ENCODE results near the gene LASP1. TPM values are rescaled to one million over a fixed set of nuclear protein-coding genes. Genes with fewer than 3 reads are reported as not detected.

The LASP1 gene
- total RNA-seq (2021; fragmentation: NEBNext Ultra II Directional; extraction: Animal tissue kit (Norgen Biotek cat#: 25700)) = 170 and 180 TPM in 2 replicates
- polyA plus RNA-seq (2011; rRNA removed) = 114 and 182 TPM in 2 replicates
- polyA plus RNA-seq (2011; cell fraction: cytosol; rRNA removed) = 97.6 TPM
- polyA plus RNA-seq (2011; cell fraction: nucleus; rRNA removed) = 95.0 TPM
- polyA plus RNA-seq (2012, experiment 1 of 2) = 127 to 134 TPM (median 129 TPM) in 4 replicates
- 154 TPM for polyA plus RNA-seq (2012, experiment 2 of 2)
- polyA plus RNA-seq (2013, experiment 1 of 2) = 98.7 TPM
- 97.2 TPM for polyA plus RNA-seq (2013, experiment 2 of 2)
- polyA minus RNA-seq (2011; rRNA and poly(A)+ RNA removed) = 95.4 and 104 TPM in 2 replicates
- 106 TPM for polyA minus RNA-seq (2011; cell fraction: cytosol; rRNA and poly(A)+ RNA removed)
- polyA minus RNA-seq (2011; cell fraction: nucleus; rRNA and poly(A)+ RNA removed) = 55.4 TPM
- long read RNA-seq, experiment 1, full-length matches to known transcripts = 11 of 210 reads
- long read RNA-seq, experiment 1, partial matches to known transcripts = 196 of 210 reads
- long read RNA-seq, experiment 1, other reads (novel, unspliced or antisense) = 3 of 210 reads
- long read RNA-seq, experiment 2, full-length matches to known transcripts = 9 of 73 reads
- long read RNA-seq, experiment 2, partial matches to known transcripts = 0 of 73 reads
- long read RNA-seq, experiment 2, other reads (novel, unspliced or antisense) = 64 of 73 reads

- peak within 1 kb of the TSS; percentile 93 for H2BK5ac ChIP-seq (ENCODE audit: low read depth, low read length)
- FAIRE-seq (no peak), DNase-seq (ENCODE audit: low read depth in 1 of 2, low spot score in 2 of 2) (peak; percentile 44 to 84)
- no peak within 1 kb of the TSS for H2BK20ac ChIP-seq (ENCODE audit: low read length)
- H3K4ac ChIP-seq (replicated peaks; ENCODE audit: insufficient read length, low read depth, low read length) = peak within 1 kb of the TSS; percentile 89
- peak within 1 kb of the TSS; percentile 79 for H4K8ac ChIP-seq (ENCODE audit: extremely low read depth, insufficient read depth, low read length)
- H3K23ac ChIP-seq (ENCODE audit: insufficient read length) = no peak within 1 kb of the TSS
- H3K4me3 ChIP-seq (ENCODE audit: extremely low read depth in 1 of 4, insufficient read depth in 2 of 4, low read depth in 3 of 4, low read length in 4 of 4) = peak within 1 kb of the TSS; percentile 88 to 100 (median 98)
- no peak within 1 kb of the TSS for H2AFZ ChIP-seq (ENCODE audit: low read length)
- peak within 1 kb of the TSS; percentile 81 for H3K56ac ChIP-seq (replicated peaks; ENCODE audit: insufficient read length, low read depth, low read length)
- H3K14ac ChIP-seq (ENCODE audit: insufficient read length) = peak within 1 kb of the TSS; percentile 58
- H3K27me3 ChIP-seq (replicated peaks in 1 of 4; ENCODE audit: control insufficient read depth in 3 of 4, extremely low read depth in 1 of 4, insufficient read depth in 3 of 4, low read length in 3 of 4) = no peaks in the 10 kb centered on the region
- H3K27ac ChIP-seq (ENCODE audit: low read depth, low read length) = peak within 1 kb of the TSS; percentile 81
- H3K79me2 ChIP-seq (ENCODE audit: control insufficient read depth in 1 of 2, insufficient read depth in 2 of 2, low read length in 2 of 2) = peaks cover 30 to 41% of the 10 kb centered on the region in 2 experiments
- H3K79me1 ChIP-seq (ENCODE audit: low read depth, low read length) = peaks cover 22% of the 10 kb centered on the region
- H2BK120ac ChIP-seq (replicated peaks; ENCODE audit: low read depth, low read length) = peak within 1 kb of the TSS; percentile 27
- H4K20me1 ChIP-seq (replicated peaks in 1 of 2; ENCODE audit: control insufficient read depth in 1 of 2, insufficient read depth in 2 of 2, low read length in 2 of 2) = peaks cover 0 to 9% of the 10 kb centered on the region in 2 experiments
- H4K5ac ChIP-seq (ENCODE audit: insufficient read length, low read depth, low read length) = peak within 1 kb of the TSS; percentile 89
- peak within 1 kb of the TSS; percentile 95 to 97 for H3K4me2 ChIP-seq (ENCODE audit: insufficient read depth in 1 of 2, low read depth in 2 of 2, low read length in 2 of 2)
- peak within 1 kb of the TSS; percentile 84 for H3K18ac ChIP-seq (ENCODE audit: extremely low read depth, low read length)
- 0 out of 2 replicates have a peak within 1 kb of the TSS, but pooled peaks have one; percentile 64 for H2BK12ac ChIP-seq (ENCODE audit: low read depth, low read length)
- 1% methylated on average over 32 of the region's 73 CpGs; no CpG with 5 or more reads in 1 of the 2 experiments for WGBS, 2 experiments (ENCODE audit: extremely low coverage in 1 of 2, insufficient coverage in 1 of 2, insufficient read length in 1 of 2, insufficient replicate concordance in 2 of 2, low coverage in 1 of 2, low lambda C conversion rate in 2 of 2, missing lambda C conversion rate in 1 of 2)
- CTCF ChIA-PET (ENCODE audit: partially characterized antibody) = interaction anchor here (0.6 to 1.6 kb wide), 11 partner anchors 13 to 284 kb away, joined by 3 to 6 read pairs (median 3); partner anchors contain the start of gene PSMB3
- H4K91ac ChIP-seq (replicated peaks; ENCODE audit: insufficient read length, low read length) = peak within 1 kb of the TSS; percentile 70
- H3K9me3 ChIP-seq (ENCODE audit: insufficient read depth in 2 of 2, low read depth in 1 of 2, low read length in 1 of 2) = no peaks in the 10 kb centered on the region
- H3K36me3 ChIP-seq (ENCODE audit: control insufficient read depth in 2 of 4, insufficient read depth in 4 of 4, low read length in 3 of 4) = peaks cover 0 to 2% (median 0%) of the 10 kb centered on the region in 4 experiments; a peak in 1 of 8 replicates
- H2AK5ac ChIP-seq (ENCODE audit: low read depth, low read length) = no peak within 1 kb of the TSS; the same call in 1 of the 2 replicates
- H3K9ac ChIP-seq (replicated peaks in 1 of 4; ENCODE audit: extremely low read depth in 1 of 4, low read depth in 3 of 4, low read length in 3 of 4) = peak within 1 kb of the TSS; percentile 62 to 90 (median 86)
- H3K4me1 ChIP-seq (replicated peaks in 1 of 4; ENCODE audit: control insufficient read depth in 3 of 4, insufficient read depth in 4 of 4, low read length in 3 of 4) = peaks cover 0 to 30% (median 17%) of the 10 kb centered on the region in 4 experiments; a peak in 6 of 7 replicates
- H2BK15ac ChIP-seq (ENCODE audit: low read length) = peak within 1 kb of the TSS; percentile 61; the same call in 1 of the 2 replicates
- POLR2A ChIA-PET (ENCODE audit: partially characterized antibody) = interaction anchor here (0.7 to 24.3 kb wide), 19 partner anchors 11 to 284 kb away, joined by 3 to 468 read pairs (median 4); partner anchors contain the start of genes CWC25, LASP1NB, PIP4K2B and PSMB3
- peaks cover 17% of the 10 kb centered on the region for H3K23me2 ChIP-seq (ENCODE audit: low read depth, low read length)
- peak; percentile 98 for TF ChIP-seq ASH2L (IDR thresholded peaks at IDR 0.05; ENCODE audit: low read length)
- peak; percentile 91 for TF ChIP-seq TBP (IDR thresholded peaks at IDR 0.05; ENCODE audit: low read depth, low read length)
- TF ChIP-seq POLR2AphosphoS5 (IDR thresholded peaks at IDR 0.05; ENCODE audit: low read depth, low read length) = peak; percentile 74
- no peak for TF ChIP-seq SIX5 (IDR thresholded peaks at IDR 0.05; ENCODE audit: low read depth, low read length)
- TF ChIP-seq EGR1 (IDR thresholded peaks at IDR 0.05; ENCODE audit: borderline replicate concordance, low read depth, low read length) = peak; percentile 84; the same call in 1 of the 2 replicates
- peak; percentile 99 for TF ChIP-seq RBBP5 (IDR thresholded peaks at IDR 0.05; ENCODE audit: borderline replicate concordance, low read depth, low read length)
- peak; percentile 77 for TF ChIP-seq TAF1 (IDR thresholded peaks at IDR 0.05; ENCODE audit: low read depth, low read length)
- 0 out of 2 replicates have a peak, but pooled peaks have one; percentile 29 for TF ChIP-seq CHD2 (IDR thresholded peaks at IDR 0.05; ENCODE audit: low read length)
- TF ChIP-seq PHF8 (conservative IDR thresholded peaks at IDR 0.05; ENCODE audit: low read depth, low read length) = peak; percentile 73; the same call in 1 of the 2 replicates
Measured at GRCh38 chr17:38869526-38870258, at the start of gene LASP1. Gene LASP1 (plus strand): TSS chr17:38870058. CDS start chr17:38870190, 132 bp downstream.

Data from H1 (cell line).